GM12873 (cell line): Measurements from ENCODE around the gene DNALI1.

Experiments
- CTCF ChIP-seq: IDR thresholded peaks from 2 replicates; pipeline ENCODE4 v1.5.1; 2012; ENCODE audit warnings: low read depth, mild to moderate bottlenecking, moderate library complexity, low read length, control low read depth; ENCODE audit not compliant: insufficient read depth; ENCODE audit errors: missing control alignments

Gene DNALI1

GRCh38 chr1:37556712-37557196 is at the start of gene DNALI1:
TSS of gene DNALI1 (plus strand) at chr1:37556940. CDS start at chr1:37556995, 55 bp downstream.
- no peak for TF ChIP-seq CTCF

DNA sequence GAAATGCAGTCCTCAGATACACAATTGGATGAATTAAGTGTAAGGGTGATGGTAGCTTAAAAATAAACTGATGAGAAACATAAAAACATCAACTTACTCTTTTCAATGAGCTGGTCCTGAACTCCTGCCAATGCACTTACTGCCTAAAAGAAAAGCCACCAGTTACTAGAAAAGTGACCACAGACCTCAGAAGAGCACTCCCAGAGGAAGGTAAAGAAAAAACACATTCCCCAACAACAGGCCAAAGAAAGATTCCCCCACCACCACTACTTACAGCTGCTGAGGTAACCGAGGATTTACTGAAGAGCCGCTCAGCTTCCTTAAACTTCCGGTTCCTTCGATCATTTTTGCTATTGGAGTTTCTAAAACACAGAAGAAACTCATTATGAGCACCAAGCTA is 47.6 kb upstream of the DNALI1 start:
- TF ChIP-seq CTCF = peak; percentile 47

DNA sequence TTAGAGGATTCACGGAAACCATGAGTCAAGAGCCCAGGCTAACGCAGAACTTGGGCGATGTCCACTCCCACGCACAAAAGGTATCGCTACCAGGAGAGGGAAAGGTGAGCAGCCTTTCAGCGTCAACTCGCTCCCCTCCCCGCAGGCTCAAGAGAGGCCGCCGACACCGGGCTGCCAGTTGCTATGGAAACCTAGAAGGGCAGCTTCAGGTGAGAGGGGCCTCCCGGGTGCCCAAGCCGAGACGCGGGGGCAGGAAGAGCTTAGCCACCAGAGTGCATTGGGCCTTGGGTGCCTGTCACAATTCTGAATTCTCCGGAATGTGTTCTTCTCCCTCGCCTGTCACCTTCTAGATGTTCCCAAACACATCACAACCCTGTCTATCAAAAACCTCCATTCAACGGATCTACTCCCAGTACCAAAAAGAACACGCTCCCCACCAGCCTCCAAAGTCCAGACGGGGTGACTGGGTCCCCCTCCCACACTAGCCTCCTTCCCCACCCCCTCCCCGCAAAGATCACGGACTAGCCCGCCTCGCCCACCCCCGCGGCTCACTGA is 42.9 kb upstream of the DNALI1 start:
- TF ChIP-seq CTCF = no peak

DNA sequence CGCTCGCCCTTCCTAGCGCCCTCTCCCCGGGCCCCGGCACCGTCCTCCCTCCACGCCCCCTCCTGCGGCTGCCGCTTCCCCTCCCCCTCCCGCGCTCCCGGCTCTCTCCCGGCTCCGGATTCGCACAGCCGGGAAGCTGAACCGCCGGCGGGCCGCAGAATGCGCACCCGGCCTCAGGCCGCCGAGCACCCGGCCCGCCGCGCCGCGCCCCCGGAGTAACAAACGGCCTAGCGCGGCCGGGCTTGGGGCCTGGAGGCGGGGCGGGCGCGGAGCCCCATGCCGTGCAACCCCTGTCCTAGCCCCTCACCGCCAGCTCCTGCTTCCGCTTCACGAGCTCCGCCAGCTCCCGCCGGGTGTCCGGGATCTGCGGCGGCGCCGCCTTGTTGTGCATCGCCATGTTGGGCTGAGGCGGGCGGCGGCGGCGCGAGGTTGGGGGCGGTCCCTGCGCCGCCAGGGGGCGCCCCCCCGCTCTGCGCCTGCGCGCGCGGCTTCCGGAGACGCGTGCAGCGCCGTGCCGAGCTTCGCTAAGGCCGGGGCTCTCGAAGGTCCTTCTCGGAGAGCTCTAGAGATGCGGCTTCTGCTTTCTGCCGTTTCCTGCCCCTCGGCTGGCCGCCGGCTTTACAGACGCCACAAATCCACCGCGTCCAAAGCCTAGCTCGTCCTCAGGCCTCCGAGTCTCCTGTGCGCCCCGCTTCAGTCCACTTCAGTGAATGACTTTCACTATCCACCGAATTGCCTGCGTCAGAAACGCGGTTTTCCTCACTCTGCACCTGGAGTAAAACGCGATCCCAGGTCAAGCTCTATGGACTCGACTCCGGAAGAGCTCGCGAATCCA is 42.2 kb upstream of the DNALI1 start, which contains the start of gene MEAF6:
Gene MEAF6, minus strand, starts transcription at position 417 of the 835 bp plus-strand sequence. Its CDS starts 20 bp downstream, at position 397.
- TF ChIP-seq CTCF = peak; percentile 73

- TF ChIP-seq CTCF = no peak
Observed at GRCh38 chr1:37515185-37516034, 41.3 kb upstream of the DNALI1 start.

DNA sequence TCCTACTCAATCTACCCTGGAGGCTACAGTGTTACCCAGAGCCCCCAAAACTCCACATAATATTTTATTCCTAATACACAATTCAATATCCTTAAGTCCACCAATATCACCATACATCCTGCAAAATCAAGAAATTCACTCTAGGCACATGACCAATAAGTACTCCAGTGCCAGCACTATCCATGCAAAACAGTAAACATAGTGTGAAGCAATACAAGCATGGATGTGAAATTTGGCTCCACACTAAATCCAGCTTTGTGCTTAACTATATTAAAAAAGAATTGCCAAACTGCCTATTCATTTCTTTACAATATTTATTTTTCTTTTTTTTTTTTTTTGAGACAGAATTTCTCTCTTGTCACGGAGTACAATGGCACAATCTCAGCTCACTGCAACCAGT is 39.2 kb upstream of the DNALI1 start:
- no peak for TF ChIP-seq CTCF
